Suprapubic skin (tissue), 4 donors: ENCODE results near the gene ALAS1. TPM values are rescaled to one million over a fixed set of nuclear protein-coding genes. Genes with fewer than 3 reads are reported as not detected.

ENCODE experiments used
- DNase-seq, 2 donors: peaks; one replicate each; pipeline ENCODE4 v3.0.0-alpha.2; 2019; ENCODE audit warnings: low spot score in 2 of 2
- H3K27ac ChIP-seq: fragments of 200-600 bp; sonication (generic); one replicate; pipeline ENCODE4 v1.5.1; 2019
- H3K27me3 ChIP-seq: fragments of 200-600 bp; sonication (generic); one replicate; pipeline ENCODE4 v1.5.1; 2019
- H3K36me3 ChIP-seq: fragments of 200-600 bp; sonication (generic); one replicate; pipeline ENCODE4 v1.5.1; 2019
- H3K4me1 ChIP-seq: fragments of 200-600 bp; sonication (generic); one replicate; pipeline ENCODE4 v1.5.1; 2019
- H3K4me3 ChIP-seq: fragments of 200-600 bp; sonication (generic); one replicate; pipeline ENCODE4 v1.5.1; 2019; ENCODE audit warnings: mild to moderate bottlenecking
- H3K9me3 ChIP-seq: fragments of 200-600 bp; sonication (generic); one replicate; pipeline ENCODE4 v1.5.1; 2019
- CTCF ChIP-seq, 2 donors: fragments of 200-600 bp in 1 of 2; fragments of 450-650 bp in 1 of 2; sonication (generic) in 1 of 2; IDR thresholded peaks; one replicate each; pipeline ENCODE4 v1.5.1; 2016 to 2019; ENCODE audit warnings: antibody characterized with exemption in 2 of 2, mild to moderate bottlenecking in 1 of 2, moderate library complexity in 1 of 2
- EP300 ChIP-seq: sonication (generic); formaldehyde crosslinking; IDR thresholded peaks from one replicate; pipeline ENCODE4 v1.6.1; 2017; ENCODE audit warnings: antibody characterized with exemption
- POLR2A ChIP-seq, 2 donors: fragments of 450-650 bp; IDR thresholded peaks; one replicate each; pipeline ENCODE4 v1.6.1; 2017; ENCODE audit warnings: antibody characterized with exemption in 2 of 2, mild to moderate bottlenecking in 2 of 2, moderate library complexity in 2 of 2
- POLR2AphosphoS5 ChIP-seq, 3 donors: sonication (generic); formaldehyde crosslinking; IDR thresholded peaks; one replicate each; pipeline ENCODE4 v1.6.1; 2017; ENCODE audit warnings: antibody characterized with exemption in 3 of 3
- WGBS: methylation state at CpG from one replicate; pipeline ENCODE4 v1.1.5; 2018; 5-methylcytosine and 5-hydroxymethylcytosine counted together
- total RNA-seq, 4 donors: library from RNA; depleted of rRNA; stranded (reverse); fragments of >200 nt; gene quantifications; one replicate each; pipeline ENCODE4 v1.1.0, GENCODE V29; 2016

ALAS1 gene
- total RNA-seq, 4 donors from 2014 or later, result 28.8 to 54.4 (median 31.9) TPM

- TF ChIP-seq CTCF (IDR thresholded peaks at IDR 0.05) (no peak), POLR2AphosphoS5 (IDR thresholded peaks at IDR 0.05) (no peak), EP300 (no peak), POLR2A (IDR thresholded peaks at IDR 0.05) (no peak)
- Histone ChIP-seq H3K4me3 (no peak overlapping the region), H3K36me3 (peaks cover 90% of the 10 kb centered on the region), H3K27me3 (no peaks in the 10 kb centered on the region), H3K4me1 (peaks cover 18% of the 10 kb centered on the region), H3K9me3 (no peaks in the 10 kb centered on the region), H3K27ac (no peak overlapping the region)
- WGBS, result 91% methylated on average over 4 of the region's 4 CpGs
- DNase-seq, result no peak
These were observed 60.0 kb downstream of the ALAS1 start for GRCh38 chr3:52257911-52258310.

- Histone ChIP-seq H3K4me3 (no peak overlapping the region), H3K27ac (no peak overlapping the region), H3K4me1 (peaks cover 11% of the 10 kb centered on the region), H3K27me3 (no peaks in the 10 kb centered on the region), H3K36me3 (peaks cover 93% of the 10 kb centered on the region), H3K9me3 (no peaks in the 10 kb centered on the region)
- TF ChIP-seq CTCF (IDR thresholded peaks at IDR 0.05), result no peak
- no peak for TF ChIP-seq POLR2AphosphoS5 (IDR thresholded peaks at IDR 0.05)
- TF ChIP-seq EP300, result no peak
- TF ChIP-seq POLR2A (IDR thresholded peaks at IDR 0.05), result no peak
- no peak for DNase-seq
- WGBS, result 70% methylated on average over 1 of the region's 1 CpG
These were observed 61.1 kb downstream of the ALAS1 start for GRCh38 chr3:52259035-52259434.

GRCh38 chr3:52259448-52259847 lies 61.5 kb downstream of the ALAS1 start:
- TF ChIP-seq POLR2A (IDR thresholded peaks at IDR 0.05) (no peak), POLR2AphosphoS5 (IDR thresholded peaks at IDR 0.05) (no peak), EP300 (no peak), CTCF (IDR thresholded peaks at IDR 0.05) (no peak)
- no peaks in the 10 kb centered on the region for H3K27me3 ChIP-seq
- no peak for DNase-seq
- no peak overlapping the region for H3K27ac ChIP-seq
- no peaks in the 10 kb centered on the region for H3K9me3 ChIP-seq
- 95% methylated on average over 4 of the region's 4 CpGs for WGBS
- peaks cover 97% of the 10 kb centered on the region for H3K36me3 ChIP-seq
- H3K4me1 ChIP-seq, result peaks cover 7% of the 10 kb centered on the region
- H3K4me3 ChIP-seq, result no peak overlapping the region

DNA sequence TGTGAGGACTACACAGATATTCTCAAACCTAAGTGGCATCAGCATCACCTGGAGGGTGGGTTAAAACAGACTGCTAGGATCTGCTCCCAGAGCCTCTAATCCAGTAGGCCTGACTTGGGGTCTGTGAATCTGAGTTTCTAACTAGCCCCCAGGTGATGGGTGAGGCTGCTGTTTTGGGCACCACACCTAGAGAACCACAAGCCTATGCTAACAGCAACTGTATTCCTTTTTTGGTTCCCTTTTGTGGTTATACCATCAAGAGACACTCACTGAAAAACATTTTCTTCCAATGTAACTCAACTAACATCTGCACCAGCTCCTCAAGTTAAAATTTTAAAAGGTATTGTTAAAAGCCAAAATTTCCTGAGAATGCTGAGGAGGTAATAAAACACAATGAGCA lies 64.5 kb downstream of the ALAS1 start:
- H3K4me1 ChIP-seq, result peaks cover 4% of the 10 kb centered on the region
- peaks cover 93% of the 10 kb centered on the region for H3K36me3 ChIP-seq
- H3K9me3 ChIP-seq, result no peaks in the 10 kb centered on the region
- TF ChIP-seq CTCF (IDR thresholded peaks at IDR 0.05) (no peak), POLR2AphosphoS5 (IDR thresholded peaks at IDR 0.05) (no peak), POLR2A (IDR thresholded peaks at IDR 0.05) (no peak), EP300 (no peak)
- no peak overlapping the region for H3K27ac ChIP-seq
- DNase-seq, result no peak
- no peaks in the 10 kb centered on the region for H3K27me3 ChIP-seq
- H3K4me3 ChIP-seq, result no peak overlapping the region

Other genes starting within 250 kb of the ALAS1 start
- not detected for gene GPR62, start 242.8 kb upstream of the ALAS1 start, total RNA-seq
- gene PCBP4, start 230.7 kb upstream of the ALAS1 start, total RNA-seq, result 10 to 100 TPM; 24.6 to 32.1 (median 28.6) TPM
- 10 to 100 TPM; 50.0 to 79.7 (median 59.0) TPM for gene ABHD14B, start 224.1 kb upstream of the ALAS1 start, total RNA-seq
- gene ABHD14A, start 223.1 kb upstream of the ALAS1 start, total RNA-seq, result 10 to 100 TPM in 1 of 4 donors, 1 to 10 TPM in 3; 3.1 to 11.9 (median 8.3) TPM
- gene ACY1, start 214.6 kb upstream of the ALAS1 start, total RNA-seq, result 10 to 100 TPM; 31.2 to 49.3 (median 36.8) TPM
- 1,000 to 10,000 TPM; 1,428 to 2,708 (median 2,246) TPM for gene RPL29, start 202.3 kb upstream of the ALAS1 start, total RNA-seq
- 100 to 1,000 TPM in 3 of 4 donors, 10 to 100 TPM in 1; 91.1 to 190 (median 146) TPM for gene DUSP7, start 141.6 kb upstream of the ALAS1 start, total RNA-seq
- 1 to 10 TPM; 1.1 to 4.8 (median 1.6) TPM for gene POC1A, start 43.7 kb upstream of the ALAS1 start, total RNA-seq
- under 1 TPM in 1 of 4 donors, not detected in 3; 0.16 TPM for gene TLR9, start 27.5 kb downstream of the ALAS1 start, total RNA-seq
- 10 to 100 TPM; 33.2 to 46.2 (median 42.6) TPM for gene TWF2, start 41.0 kb downstream of the ALAS1 start, total RNA-seq
- gene PPM1M, start 47.6 kb downstream of the ALAS1 start, total RNA-seq, result 10 to 100 TPM in 3 of 4 donors, 1 to 10 TPM in 1; 10.0 to 17.5 (median 11.3) TPM
- gene WDR82, start 80.5 kb downstream of the ALAS1 start, total RNA-seq, result 10 to 100 TPM; 46.7 to 57.6 (median 52.5) TPM
- 10 to 100 TPM in 1 of 4 donors, 1 to 10 TPM in 3; 2.6 to 11.9 (median 6.4) TPM for gene GLYCTK, start 89.7 kb downstream of the ALAS1 start, total RNA-seq
- gene DNAH1, start 118.2 kb downstream of the ALAS1 start, total RNA-seq, result 10 to 100 TPM in 1 of 4 donors, 1 to 10 TPM in 3; 3.4 to 10.1 (median 7.7) TPM
- gene BAP1, start 211.8 kb downstream of the ALAS1 start, total RNA-seq, result 100 to 1,000 TPM in 3 of 4 donors, 10 to 100 TPM in 1; 99.0 to 137 (median 120) TPM
- gene PHF7, start 212.5 kb downstream of the ALAS1 start, total RNA-seq, result 10 to 100 TPM in 3 of 4 donors, 1 to 10 TPM in 1; 8.9 to 17.5 (median 11.4) TPM
- gene SEMA3G, start 246.9 kb downstream of the ALAS1 start, total RNA-seq, result 10 to 100 TPM; 14.4 to 44.0 (median 26.5) TPM